ENCODE results near the gene WDR45B.

The WDR45B gene

DNA sequence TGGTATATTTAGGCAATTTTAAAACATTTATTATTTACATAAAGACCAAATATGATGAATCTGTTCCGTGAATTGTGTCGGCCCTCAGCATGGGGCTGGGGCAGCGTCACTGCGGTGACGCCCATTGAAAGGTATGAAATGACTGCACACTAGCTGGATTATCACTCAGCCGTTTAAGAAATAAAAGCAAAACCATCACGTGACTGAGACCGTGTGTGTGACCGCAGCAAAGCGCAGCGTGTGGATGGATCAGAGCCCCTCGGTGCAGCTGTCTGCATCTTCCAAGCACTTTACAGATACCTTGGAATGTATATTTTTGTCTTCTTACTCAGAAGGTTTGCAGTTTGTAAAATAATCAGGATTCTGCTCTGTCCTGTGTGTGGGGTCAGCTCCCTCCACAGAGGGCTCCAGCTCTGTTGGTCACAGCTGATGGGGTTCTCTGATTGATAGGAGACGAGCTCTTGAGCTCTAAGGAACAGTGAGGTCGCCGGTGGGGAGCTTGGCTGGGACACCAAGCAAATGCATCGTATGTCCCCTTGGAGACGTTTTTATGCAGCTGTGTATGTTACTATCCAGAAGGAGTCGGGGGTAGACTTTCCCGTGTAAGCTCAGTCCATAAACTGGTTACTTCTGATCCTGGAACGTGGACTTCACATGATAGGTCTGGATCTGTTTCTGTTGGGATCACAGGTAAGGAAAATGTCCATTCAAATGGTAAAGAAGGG lies 45.1 kb downstream of the WDR45B start:
- TF ChIP-seq CTCF (IDR thresholded peaks at IDR 0.05; ENCODE audit: control insufficient read depth, insufficient read depth, low read depth, low read length, missing control alignments) = no peak
- DNase-seq (ENCODE audit: low read depth) = no peak
- no peak overlapping the region for H3K4me3 ChIP-seq (ENCODE audit: control insufficient read depth, low read depth, low read length)

DNA sequence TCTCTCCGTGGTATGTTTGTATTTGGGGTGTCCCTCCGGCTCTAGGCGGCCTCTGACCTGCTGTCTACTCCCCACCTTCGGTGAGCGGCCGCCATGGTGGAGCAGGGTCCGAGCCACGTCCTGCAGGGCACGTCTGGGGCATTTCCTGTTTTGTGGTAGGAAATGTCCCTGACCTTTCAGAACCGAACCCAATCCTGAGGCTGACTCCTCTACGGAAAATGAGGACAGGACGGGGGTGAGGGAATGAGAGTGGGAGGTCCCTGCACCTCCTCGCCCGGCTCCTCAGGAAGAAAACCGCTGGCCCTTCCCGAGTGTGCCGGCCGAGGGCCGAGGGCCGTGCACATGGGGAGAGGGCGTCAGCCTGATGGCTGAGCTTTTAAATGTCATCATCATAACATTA lies 45.8 kb downstream of the WDR45B start:
- no peak for DNase-seq (ENCODE audit: low read depth)
- TF ChIP-seq CTCF (IDR thresholded peaks at IDR 0.05; ENCODE audit: control insufficient read depth, insufficient read depth, low read depth, low read length, missing control alignments) = no peak
- no peak overlapping the region for H3K4me3 ChIP-seq (ENCODE audit: control insufficient read depth, low read depth, low read length)

GRCh38 chr17:82601447-82602000 lies 46.7 kb downstream of the WDR45B start:
- no peak overlapping the region for H3K4me3 ChIP-seq (ENCODE audit: control insufficient read depth, low read depth, low read length)
- no peak for DNase-seq (ENCODE audit: low read depth)
- TF ChIP-seq CTCF (IDR thresholded peaks at IDR 0.05; ENCODE audit: control insufficient read depth, insufficient read depth, low read depth, low read length, missing control alignments) = no peak

DNA sequence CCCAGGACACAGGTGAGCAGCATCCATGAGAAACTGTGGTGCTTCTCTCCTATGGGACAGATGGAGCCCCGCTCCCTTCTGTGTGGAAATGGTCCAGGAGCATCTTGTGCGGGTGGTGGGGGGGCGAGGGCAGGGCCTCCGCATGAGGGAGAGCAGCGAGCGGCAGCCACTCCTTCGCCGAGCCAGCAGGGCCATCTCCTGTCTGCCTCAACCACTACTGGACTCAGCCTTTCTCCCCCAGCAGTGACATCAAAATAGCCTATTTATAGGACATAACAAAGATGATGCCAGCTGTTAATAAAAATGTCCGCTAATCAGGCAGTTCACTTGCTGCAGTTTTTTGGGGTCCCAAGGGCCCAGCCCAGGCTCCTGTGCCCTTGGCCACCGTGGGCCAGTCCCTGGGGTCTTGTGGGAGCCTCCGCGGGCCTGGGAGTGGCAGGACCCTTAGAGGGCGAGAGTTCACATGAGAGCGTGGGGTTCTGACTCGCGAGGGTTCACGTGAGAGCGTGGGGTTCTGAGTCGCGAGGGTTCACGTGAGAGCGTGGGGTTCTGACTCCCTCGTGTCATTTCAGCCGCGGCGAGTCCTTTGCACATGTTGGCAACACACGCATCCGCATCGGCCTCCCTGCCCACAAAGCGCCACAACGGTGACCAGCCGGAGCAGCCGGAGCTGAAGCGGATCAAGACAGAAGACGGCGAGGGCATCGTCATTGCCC lies 47.4 kb downstream of the WDR45B start:
- no peak for TF ChIP-seq CTCF (IDR thresholded peaks at IDR 0.05; ENCODE audit: control insufficient read depth, insufficient read depth, low read depth, low read length, missing control alignments)
- no peak for DNase-seq (ENCODE audit: low read depth)

DNA sequence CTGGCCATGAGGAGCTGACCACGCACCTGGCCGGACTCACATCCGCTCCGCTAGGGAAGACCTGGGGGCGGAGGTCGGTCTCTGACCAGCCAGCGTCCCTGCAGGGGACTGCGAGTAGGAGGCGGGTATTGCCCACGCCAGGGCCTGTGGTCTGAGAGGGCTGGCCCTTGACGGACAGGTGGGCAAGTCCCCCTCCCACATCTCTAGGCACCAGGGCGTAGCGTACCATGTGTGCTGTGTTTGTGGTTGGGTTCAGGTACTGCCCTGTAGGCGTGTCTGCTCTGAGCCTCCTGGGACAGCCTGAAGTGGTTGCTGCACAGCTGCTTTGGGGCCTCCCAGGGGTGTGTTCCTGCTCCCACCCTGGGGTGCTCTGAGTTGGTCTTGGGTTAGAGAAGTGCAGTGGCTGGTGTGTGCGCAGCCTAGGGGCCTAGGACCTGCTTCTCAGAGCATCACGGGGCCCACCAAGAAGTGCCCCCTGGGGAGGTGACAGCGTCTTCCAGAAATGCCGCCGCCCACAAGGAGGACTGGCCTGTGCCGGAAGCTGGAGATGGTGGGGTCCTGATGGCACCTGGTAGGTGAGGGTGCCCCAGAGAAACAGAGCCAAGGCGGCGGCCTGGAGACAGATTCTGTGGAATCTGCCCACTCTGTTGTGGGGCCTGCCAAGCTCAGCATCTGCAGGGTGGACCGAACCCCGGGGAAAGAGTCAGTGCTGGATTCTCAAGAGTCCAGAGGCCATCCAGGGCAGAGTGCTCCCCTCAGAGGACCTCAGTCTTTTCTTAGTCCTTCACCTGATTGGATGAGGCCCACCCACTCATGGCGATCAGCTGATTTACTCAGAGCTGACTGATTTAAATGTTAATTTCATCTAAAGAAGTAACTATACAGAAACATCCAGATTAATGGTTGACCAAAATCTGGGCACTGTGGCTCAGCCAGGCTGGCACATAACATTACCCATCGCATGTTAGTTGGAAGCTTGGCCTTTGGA lies 48.3 kb downstream of the WDR45B start:
- no peak for TF ChIP-seq CTCF (IDR thresholded peaks at IDR 0.05; ENCODE audit: control insufficient read depth, insufficient read depth, low read depth, low read length, missing control alignments)

More for the DNA sequence above, 47.4 kb downstream of the WDR45B start:
- H3K4me3 ChIP-seq (ENCODE audit: control insufficient read depth, low read depth, low read length) = no peak overlapping the region

More for the DNA sequence above, 48.3 kb downstream of the WDR45B start:
- H3K4me3 ChIP-seq (ENCODE audit: control insufficient read depth, low read depth, low read length) = no peak overlapping the region
- no peak for DNase-seq (ENCODE audit: low read depth)

Data from AG09309 (cell line).